ENCODE data around the gene MANSC1. TPM values are rescaled to one million over a fixed set of nuclear protein-coding genes. Genes with fewer than 3 reads are reported as not detected.
A peak's percentile ranks its signal among the peaks of the same experiment; 100 is the strongest.

Gene MANSC1
- total RNA-seq, 1 donor from 2014 or later = 72.1 TPM

DNA sequence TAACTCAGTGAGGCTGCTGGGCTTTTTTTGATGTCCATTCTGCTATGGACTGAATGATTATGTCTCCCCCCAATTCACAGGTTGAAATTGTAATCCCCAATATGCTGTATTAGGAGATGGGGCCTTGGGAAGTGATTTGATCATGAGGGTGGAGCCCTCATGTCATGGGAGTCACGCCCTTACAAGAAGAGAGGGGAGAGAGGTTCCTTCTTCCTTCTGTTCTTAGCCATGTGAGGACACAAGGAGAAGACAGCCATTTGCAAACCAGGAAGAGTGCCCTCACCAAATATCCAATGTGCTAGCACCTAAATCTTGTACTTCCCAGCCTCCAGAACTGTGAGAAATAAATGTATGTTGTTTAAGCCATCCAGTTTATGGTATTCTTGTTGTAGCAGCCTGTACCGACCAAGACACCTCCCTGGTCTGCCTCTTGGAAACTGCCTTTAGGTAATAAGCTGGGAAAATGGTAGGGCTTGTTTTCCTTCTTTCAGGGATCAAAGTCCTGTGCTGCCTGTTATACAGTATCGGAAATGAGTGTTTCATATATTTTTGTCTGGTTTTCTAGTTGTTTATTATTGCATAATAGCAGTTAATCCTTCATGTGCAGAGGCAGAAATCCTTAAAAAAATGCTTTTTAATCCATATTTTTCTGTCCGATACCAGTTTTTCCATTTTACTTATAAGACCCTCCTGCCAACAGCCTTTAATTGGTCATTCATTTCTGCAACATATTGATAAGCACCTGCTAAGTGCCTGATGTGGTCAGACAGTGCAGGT, 23.1 kb upstream of the MANSC1 start:
- Histone ChIP-seq H3K36me3 (peaks cover 0 to 3% of the 10 kb centered on the region in 2 donors), H3K4me1 (peaks cover 0 to 5% of the 10 kb centered on the region in 2 donors), H3K27me3 (no peaks in the 10 kb centered on the region), H3K4me3 (no peak overlapping the region), H3K9me3 (no peaks in the 10 kb centered on the region), H3K27ac (no peak overlapping the region)
- intact Hi-C loops (cut with DNase I) = loop anchor here (5.0 kb wide), 1 partner anchor 344 kb away; the partner anchor contains the start of gene CDKN1B
- TF ChIP-seq CTCF (IDR thresholded peaks at IDR 0.05) = no peak
- DNase-seq (ENCODE audit: low spot score in 2 of 2) = no peak

- H3K36me3 ChIP-seq = peaks cover 5 to 8% of the 10 kb centered on the region in 2 donors
- H3K27ac ChIP-seq = peak overlapping the region; percentile 50 to 55
- intact Hi-C loops (cut with DNase I) = no loop called here
- H3K27me3 ChIP-seq = no peaks in the 10 kb centered on the region
- TF ChIP-seq CTCF (IDR thresholded peaks at IDR 0.05) = no peak
- no peak overlapping the region for H3K4me3 ChIP-seq
- no peak for DNase-seq (ENCODE audit: low spot score in 2 of 2)
- no peaks in the 10 kb centered on the region for H3K9me3 ChIP-seq
- peaks cover 0 to 10% of the 10 kb centered on the region in 2 donors for H3K4me1 ChIP-seq
Observed at GRCh38 chr12:12367482-12367998, 17.5 kb upstream of the MANSC1 start.

DNA sequence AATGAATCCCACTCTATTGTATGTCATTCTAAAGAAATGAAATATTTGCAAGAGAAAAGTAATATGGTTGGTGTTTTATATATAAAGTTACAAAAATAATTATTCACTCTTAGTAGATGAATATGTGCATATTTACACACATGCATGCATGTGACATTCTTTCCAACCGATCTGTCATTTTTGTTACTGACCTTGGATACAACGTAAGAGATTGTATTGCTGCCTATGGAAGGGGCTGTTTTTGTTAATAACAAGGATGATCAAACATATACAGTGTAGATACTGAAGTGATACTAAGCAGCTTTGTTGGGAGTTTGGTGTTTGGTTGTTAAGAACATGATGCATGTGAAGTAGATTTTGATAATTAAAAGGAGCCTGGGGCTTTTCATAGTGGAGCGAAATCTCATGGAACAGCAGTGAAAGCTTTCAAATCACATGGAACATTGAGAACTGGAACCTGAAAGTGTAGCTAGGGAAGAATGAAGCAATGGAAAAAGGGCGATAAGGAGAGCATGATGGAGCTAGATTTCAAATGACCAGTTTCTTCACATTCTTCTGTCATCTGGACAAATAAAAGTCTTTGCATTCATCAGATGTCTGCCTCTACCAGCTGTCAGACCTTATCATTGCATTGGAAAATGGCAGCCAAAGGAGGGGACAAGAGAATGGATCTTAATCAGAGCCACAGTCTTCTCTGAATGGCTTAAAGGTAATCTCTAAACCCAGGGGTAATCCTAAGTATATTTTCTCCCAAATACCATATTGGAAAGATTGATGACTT, 16.8 kb upstream of the MANSC1 start:
- Histone ChIP-seq H3K4me3 (no peak overlapping the region), H3K4me1 (peaks cover 0 to 10% of the 10 kb centered on the region in 2 donors), H3K9me3 (no peaks in the 10 kb centered on the region), H3K27me3 (no peaks in the 10 kb centered on the region), H3K36me3 (peaks cover 5 to 8% of the 10 kb centered on the region in 2 donors), H3K27ac (peak overlapping the region; percentile 50 to 55)
- TF ChIP-seq CTCF (IDR thresholded peaks at IDR 0.05) = no peak
- DNase-seq (ENCODE audit: low spot score in 2 of 2) = no peak
- intact Hi-C loops (cut with DNase I) = no loop called here

DNA sequence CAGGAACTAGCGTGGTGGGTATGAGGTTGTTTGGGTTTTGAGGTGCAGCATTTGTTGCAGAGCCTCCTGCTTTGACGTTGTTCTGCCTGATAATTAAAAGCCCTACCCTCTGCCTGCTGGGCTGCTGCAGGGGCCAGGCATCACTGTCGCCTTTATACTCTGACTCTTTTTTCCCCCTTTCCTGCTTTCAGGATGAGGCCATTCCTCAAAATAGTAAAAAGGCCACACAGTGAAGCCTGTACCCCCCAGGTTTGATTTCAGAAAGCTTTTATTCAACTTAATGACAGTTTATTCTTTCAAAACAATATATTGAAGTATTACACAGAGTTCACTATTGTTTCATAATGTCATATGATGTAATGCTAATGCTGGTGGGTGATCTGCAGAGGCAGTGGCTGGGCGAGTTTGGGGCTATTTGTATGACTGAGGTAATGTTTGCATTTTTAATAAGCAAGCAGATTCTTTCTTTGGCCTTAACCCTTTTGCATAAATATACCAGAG, 15.9 kb upstream of the MANSC1 start:
- H3K4me1 ChIP-seq = peaks cover 0 to 10% of the 10 kb centered on the region in 2 donors
- H3K27me3 ChIP-seq = no peaks in the 10 kb centered on the region
- H3K27ac ChIP-seq = peak overlapping the region; percentile 15 to 19
- TF ChIP-seq CTCF (IDR thresholded peaks at IDR 0.05) = no peak
- H3K4me3 ChIP-seq = no peak overlapping the region
- DNase-seq (ENCODE audit: low spot score in 2 of 2) = no peak
- intact Hi-C loops (cut with DNase I) = no loop called here
- H3K36me3 ChIP-seq = peaks cover 5 to 8% of the 10 kb centered on the region in 2 donors
- no peaks in the 10 kb centered on the region for H3K9me3 ChIP-seq

GRCh38 chr12:12365446-12365802, 15.4 kb upstream of the MANSC1 start:
- Histone ChIP-seq H3K27me3 (no peaks in the 10 kb centered on the region), H3K27ac (peak overlapping the region in 1 of 2 donors; percentile 15), H3K36me3 (peaks cover 5 to 8% of the 10 kb centered on the region in 2 donors), H3K4me3 (no peak overlapping the region), H3K9me3 (no peaks in the 10 kb centered on the region), H3K4me1 (peaks cover 0 to 5% of the 10 kb centered on the region in 2 donors)
- TF ChIP-seq CTCF (IDR thresholded peaks at IDR 0.05) = no peak
- intact Hi-C loops (cut with DNase I) = no loop called here
- DNase-seq (ENCODE audit: low spot score in 2 of 2) = no peak
